HG03060 (cell line): Measurements from ENCODE around the gene ANO10.
"Not testable (repeated sequence)": the region's sequence is repeated elsewhere in the genome, so short reads cannot be mapped to it uniquely, and the experiment has no call there.

Experiments used
- ATAC-seq: cut with Tn5 transposase; IDR thresholded peaks from one replicate; pipeline ENCODE4 v1.9.1; 2021; ENCODE audit warnings: low read depth, moderate number of reproducible peaks; ENCODE audit not compliant: unreplicated experiment

ANO10 gene

DNA sequence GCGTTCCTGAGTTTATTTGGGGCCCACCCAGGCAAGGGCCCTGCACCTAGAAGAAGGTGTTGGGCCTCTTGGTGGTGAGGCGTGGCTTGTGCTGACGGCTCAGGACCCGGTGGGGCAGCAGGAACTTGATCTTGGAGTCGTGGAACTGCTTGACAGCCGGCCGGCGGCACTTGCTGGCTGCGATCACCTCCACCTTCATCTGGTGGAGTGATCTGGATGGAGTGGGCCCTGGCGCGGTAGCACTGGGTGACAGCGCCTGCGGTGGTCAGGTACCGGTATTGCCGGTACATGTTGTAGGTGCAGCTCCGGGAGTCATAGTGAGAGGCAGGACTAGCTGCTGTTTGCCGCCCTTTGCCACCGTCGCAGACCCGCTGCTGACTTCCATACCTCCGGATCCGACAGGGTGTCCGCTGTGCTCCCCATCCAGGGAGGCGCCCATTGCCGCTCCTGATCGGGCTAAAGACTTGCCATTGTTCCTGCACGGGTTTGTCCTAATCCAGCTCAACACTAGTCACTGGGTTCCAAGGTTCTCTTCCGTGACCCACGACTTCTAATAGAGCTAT, 136.8 kb downstream of the ANO10 start:
- ATAC-seq = no peak

- no peak for ATAC-seq
Measured at GRCh38 chr3:43481375-43481774, 140.4 kb downstream of the ANO10 start.

DNA sequence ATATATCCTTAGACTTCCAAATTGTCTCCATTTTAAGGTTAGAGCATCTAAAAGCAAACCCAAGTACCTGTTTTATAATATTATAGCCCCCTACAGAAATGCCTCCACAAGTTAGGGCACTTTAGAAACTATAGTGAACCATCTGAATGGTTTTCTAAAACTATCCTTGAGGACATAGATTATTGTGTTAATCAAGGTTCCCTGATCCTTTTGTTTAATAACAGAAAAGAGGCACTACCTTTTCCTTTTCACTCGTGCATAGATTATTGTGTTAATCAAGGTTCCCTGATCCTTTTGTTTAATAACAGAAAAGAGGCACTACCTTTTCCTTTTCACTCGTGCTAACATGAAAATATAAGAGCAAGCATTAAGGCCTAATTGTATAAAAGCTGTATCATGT, 143.0 kb downstream of the ANO10 start:
- not testable (repeated sequence) for ATAC-seq

- ATAC-seq = no peak
Measured at GRCh38 chr3:43478118-43478785, 143.6 kb downstream of the ANO10 start.

DNA sequence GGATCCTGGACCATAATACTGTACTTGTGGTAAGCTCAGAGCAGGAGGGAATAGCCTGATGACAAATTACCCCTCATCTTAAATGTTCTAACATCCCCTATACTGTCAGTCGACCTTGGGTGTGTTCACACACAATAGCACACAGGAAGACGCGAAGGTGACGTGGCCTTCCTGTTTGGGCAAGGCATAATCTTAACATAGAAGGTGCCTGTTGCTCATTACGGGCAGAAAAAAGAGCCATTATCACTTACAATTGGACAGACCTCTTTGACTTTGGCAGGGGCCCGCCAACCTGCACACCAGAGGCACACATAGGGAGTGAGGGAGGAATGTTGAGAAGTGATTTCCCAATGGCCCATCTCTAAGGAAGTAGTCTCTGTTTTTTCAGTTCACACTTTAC, 144.2 kb downstream of the ANO10 start:
- no peak for ATAC-seq

GRCh38 chr3:43473737-43474136, 148.1 kb downstream of the ANO10 start:
- no peak for ATAC-seq

GRCh38 chr3:43473244-43473643, 148.6 kb downstream of the ANO10 start:
- no peak for ATAC-seq

GRCh38 chr3:43468133-43468532, 153.7 kb downstream of the ANO10 start:
- no peak for ATAC-seq

DNA sequence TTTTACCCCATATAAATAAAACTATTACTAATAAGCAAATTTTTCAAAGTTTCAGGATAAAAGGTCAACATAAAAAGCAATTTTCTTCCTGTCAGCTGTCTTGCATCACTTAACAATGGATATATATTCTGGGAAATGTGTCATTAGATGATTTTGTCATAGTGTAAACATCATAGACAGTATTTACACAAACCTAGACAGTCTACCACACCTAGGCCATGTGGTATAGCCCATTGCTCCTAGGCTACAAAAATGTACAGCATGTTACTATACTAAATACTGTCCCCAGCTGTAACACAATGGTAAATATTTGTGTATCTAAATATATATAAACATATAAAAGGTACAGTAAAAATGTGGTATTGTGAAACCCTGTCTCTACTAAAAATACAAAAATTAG, 156.7 kb downstream of the ANO10 start:
- no peak for ATAC-seq

DNA sequence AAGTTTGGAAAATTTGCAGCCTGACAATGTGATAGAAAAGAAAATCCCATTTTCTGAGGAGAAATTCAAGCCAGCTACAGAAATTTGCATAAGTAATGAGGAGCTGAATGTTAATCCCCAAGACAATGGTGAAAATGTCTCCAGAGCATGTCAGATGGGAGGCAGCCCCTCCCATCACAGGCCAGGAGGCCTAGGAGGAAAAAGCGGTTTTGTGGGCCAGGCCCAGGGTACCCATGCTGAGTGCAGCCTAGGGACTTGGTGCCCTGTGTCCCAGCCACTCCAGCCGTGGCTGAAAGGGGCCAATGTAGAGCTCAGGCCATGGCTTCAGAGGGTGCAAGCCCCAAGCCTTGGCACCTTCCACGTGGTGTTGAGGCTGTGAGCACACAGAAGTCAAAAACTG, 159.2 kb downstream of the ANO10 start:
- ATAC-seq = not testable (repeated sequence)

DNA sequence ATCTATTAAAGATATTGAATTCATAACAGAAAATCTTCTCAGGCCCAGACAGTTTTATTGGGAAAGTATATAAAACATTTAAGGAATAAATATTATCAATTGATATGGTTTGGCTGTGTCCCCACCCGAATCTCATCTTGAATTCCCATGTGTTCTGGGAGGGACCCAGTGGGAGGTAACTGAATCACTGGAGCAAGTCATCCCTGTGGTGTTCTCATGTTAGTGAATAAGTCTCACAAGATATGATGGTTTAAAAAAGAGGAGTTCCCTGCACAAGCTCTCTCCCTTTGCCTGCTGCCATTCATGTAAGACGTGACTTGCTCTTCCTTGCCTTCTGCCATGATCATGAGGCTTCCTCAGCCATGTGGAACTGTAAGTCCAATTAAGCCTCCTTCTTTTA, 160.5 kb downstream of the ANO10 start:
- no peak for ATAC-seq

DNA sequence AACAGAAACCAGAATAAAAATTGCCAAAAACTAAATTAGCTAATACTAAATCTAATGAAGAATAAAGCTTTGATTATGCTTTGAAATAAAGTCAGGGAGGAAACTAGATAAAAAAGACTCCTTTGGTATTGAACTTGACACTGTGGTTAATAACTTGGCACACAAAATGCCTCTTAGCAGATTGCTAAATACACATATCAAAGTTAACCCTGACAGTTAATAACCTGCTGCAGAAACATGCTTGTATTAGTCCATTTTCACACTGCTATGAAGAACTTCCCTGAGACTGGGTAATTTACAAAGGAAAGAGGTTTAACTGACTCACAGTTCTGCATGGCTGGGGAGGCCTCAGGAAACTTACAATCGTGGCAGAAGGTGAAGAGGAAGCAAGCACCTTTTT, 164.8 kb downstream of the ANO10 start:
- not testable (repeated sequence) for ATAC-seq

DNA sequence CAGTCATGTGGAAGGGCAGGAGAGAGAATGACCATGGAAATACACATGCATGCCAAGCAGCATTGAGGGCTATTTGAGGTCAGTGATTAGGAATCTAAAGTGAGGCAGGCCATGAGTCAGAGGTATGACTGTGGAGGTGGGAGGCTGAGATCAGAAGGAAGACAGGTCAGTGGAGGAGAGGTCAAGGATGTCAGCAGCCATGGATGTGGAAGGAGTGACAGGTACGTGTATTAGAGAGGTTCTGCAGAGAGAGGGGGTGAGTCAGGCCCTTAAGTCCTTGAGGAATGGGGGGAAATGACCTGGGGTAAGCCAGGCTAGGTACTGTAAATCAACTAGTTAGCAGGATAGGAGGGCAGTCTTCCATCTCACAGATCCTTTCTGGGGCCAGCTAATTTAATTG, 166.6 kb downstream of the ANO10 start:
- ATAC-seq = no peak

DNA sequence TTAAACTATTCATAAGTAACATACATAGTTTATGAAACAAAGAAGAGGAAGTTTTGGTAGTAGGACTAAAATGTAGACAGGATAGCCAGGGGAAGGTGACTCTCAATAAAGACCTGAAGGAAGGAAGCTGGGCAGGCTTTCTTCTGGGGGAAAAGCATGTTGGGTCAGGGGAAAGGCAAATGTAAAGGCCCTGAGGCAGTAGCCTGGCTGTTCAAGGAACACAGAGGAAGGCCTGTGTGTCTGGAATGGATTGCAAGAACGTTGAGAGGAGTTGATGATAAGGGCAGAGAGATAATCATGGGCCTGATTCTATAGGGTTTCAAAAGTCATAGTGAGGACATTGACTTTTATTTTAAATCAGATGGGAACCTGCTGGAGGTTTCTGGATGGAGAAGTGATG, 167.8 kb downstream of the ANO10 start:
- no peak for ATAC-seq

DNA sequence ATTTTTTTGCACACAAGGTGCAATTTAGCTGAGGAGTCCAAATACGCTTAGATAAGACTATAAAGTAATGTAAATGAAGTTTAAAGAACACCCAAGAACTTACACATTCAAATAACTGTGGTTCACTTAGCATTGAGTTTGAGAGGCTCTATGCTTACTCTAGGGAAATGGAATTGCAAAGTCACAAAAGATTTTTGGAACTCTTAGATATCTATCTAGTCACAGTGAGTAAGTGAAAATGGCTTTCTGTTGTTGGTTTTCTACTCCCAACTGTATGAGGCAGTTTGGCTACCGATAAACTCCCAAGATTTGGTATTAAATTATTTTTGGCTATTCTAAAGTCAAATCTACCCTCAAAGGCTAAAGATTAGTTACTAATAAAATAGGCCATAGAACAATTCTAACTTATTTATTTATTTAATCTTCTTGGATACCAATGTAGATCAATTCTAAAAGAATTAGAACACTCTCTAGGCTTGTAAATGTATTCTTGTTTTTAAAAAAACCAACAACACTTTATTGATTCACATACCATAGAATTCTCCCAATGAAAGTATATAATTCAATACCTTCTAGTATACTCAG, 170.0 kb downstream of the ANO10 start:
- no peak for ATAC-seq

DNA sequence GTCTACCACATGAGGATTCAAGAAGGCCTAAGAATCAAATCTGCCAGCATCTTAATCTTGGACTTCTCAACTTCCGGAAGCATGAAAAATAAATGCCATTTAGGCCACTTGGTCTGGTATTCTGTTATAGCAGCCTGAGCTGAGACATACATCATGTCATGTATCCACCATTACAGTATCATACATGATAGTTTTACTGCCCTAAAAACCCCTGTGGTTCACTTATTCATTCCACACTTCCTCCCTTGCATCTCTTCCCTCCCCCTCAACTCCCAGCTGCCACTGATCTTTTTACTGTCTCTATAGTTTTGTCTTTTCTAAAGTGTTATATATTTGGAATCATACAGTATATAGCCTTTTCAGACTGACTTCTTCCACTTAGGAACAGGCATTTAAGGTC, 173.7 kb downstream of the ANO10 start:
- no peak for ATAC-seq

DNA sequence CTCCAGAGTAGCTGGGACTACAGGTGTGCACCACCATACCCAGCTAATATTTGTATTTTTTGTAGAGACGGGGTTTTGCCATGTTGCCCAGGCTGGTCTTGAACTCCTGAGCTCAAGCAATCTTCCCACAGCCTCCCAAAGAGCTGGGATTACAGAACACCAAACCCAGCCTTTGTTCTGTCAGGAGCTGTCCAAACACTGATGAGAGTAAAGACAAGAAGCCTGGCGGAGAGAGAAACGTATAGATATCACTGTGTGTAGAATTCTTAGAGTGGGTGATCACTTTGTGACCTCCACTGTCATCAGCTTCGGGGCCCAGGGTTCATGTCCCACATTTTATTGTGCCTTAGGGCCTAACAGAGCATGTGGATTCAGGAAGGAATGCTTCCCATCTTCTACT, 176.0 kb downstream of the ANO10 start:
- no peak for ATAC-seq

DNA sequence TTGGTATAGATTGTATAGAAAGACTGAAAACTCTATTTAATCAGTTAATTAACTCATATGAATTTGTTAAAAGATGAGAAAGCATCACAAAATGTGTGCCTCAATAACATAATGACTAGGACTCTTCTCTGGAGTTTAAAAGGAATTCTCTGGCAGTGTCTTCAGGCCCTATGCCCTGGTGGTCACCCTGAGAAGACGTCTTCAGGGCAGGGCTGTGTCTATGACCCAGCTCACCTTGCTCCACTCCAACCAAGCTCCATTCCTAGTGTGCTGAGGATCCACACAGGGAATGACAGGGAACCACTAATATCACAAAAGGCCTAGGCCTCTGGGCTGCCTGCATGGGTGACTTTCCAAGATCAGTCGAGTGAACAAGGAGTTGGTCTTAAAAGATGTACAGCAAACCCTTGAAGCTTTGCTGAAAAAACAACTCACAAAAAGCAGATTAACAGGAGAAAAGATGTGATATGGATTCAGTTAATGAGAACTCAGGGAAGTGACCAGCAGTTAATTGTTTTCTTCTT, 178.9 kb downstream of the ANO10 start:
- ATAC-seq = no peak

DNA sequence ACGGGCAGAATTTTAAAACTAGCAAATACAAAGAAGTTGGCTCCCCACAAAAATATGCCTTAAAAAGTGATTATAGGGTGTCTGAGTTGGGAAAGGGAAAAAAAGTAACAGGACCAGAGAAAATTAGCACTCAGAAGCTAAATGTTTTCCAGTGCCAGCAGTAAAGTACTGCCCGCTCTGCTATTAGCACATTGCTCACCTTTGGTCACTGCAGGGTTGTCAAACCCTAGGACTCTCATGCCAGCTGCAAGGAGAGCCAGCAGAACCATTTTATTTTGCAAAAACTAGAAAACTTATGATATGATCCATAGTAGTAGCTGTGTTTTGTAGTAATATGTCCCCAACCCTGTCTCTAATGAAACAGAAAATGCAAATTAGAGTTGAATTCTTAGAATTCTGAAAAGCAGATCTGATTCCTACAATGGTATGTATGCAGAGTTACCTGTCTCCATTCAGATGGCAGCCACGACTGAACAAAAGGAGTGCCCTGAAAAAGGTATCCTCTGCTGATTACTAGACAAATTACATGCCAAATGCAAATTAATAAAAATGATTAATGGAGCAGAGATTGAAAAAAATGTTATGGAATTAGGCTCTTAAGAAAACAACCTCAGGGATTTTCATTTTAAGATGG, 185.2 kb downstream of the ANO10 start:
- ATAC-seq = no peak

GRCh38 chr3:43435706-43436105, 186.1 kb downstream of the ANO10 start:
- no peak for ATAC-seq

GRCh38 chr3:43434431-43434830, 187.4 kb downstream of the ANO10 start:
- ATAC-seq = no peak

DNA sequence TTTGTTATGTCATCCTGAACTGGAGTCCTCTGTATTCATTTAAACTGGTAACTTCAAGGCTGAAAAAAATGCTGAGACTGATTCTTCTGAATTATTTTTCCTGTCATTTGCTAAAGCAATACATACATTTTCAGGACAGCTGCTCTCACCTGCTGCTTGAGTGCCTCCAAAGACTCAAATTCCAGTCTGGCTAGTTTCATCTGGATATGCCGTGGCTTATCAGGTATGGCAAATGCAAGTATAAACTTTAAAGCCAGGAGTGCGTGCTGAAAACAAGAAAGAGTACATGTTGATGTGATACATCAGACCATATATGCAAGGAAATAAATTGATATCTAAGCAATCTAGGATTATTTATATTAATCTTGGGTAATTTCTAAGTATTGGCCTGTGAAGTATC, 189.3 kb downstream of the ANO10 start:
- no peak for ATAC-seq
